Activated naive CD4-positive, alpha-beta T cell treated with anti-CD3 and anti-CD28 coated beads, Interleukin-2, amount 10 ng/mL, durations not matched to agents 7 days and 5 days (primary cell): Measurements from ENCODE around the gene IL2RG.

ENCODE experiments used
- CTCF ChIA-PET: fragments of 350-600 bp; sonication (Branson Sonifier 250); formaldehyde crosslinking; loops from one replicate; lab custom pipeline; 2021; ENCODE audit warnings: antibody characterized with exemption; lab: Charles Lee
- DNase-seq: peaks from one replicate; pipeline ENCODE4 v3.0.0-alpha.2; 2020
- H3K27ac Mint-ChIP-seq: one replicate; pipeline ENCODE4 v1.8.0; 2021; ENCODE audit warnings: mild to moderate bottlenecking, moderate library complexity, mixed read lengths
- H3K27me3 Mint-ChIP-seq: one replicate; pipeline ENCODE4 v1.8.0; 2021; ENCODE audit warnings: mild to moderate bottlenecking, mixed read lengths
- H3K36me3 Mint-ChIP-seq: one replicate; pipeline ENCODE4 v1.8.0; 2021; ENCODE audit warnings: mixed read lengths
- H3K4me1 Mint-ChIP-seq: one replicate; pipeline ENCODE4 v1.8.0; 2021; ENCODE audit warnings: mixed read lengths
- H3K4me3 Mint-ChIP-seq: one replicate; pipeline ENCODE4 v1.8.0; 2021; ENCODE audit warnings: mild to moderate bottlenecking, moderate library complexity, mixed read lengths
- H3K9me3 Mint-ChIP-seq: one replicate; pipeline ENCODE4 v1.8.0; 2021; ENCODE audit warnings: mixed read lengths

Gene IL2RG

GRCh38 chrX:71111141-71111843, at the start of gene IL2RG:
Gene IL2RG, minus strand, starts transcription at chrX:71111577. Its CDS starts 38 bp downstream, at chrX:71111539.
- Mint-ChIP-seq H3K9me3 (no peaks in the 10 kb centered on the region), H3K4me3 (peak within 1 kb of the TSS; percentile 99), H3K27ac (peak within 1 kb of the TSS; percentile 99), H3K27me3 (no peaks in the 10 kb centered on the region), H3K4me1 (peaks cover 45% of the 10 kb centered on the region), H3K36me3 (peaks cover 49% of the 10 kb centered on the region)
- CTCF ChIA-PET: interaction anchor here (0.7 to 5.9 kb wide), 3 partner anchors 11 to 53 kb away, joined by 3 to 39 read pairs (median 4); no protein-coding TSS in a partner anchor
- DNase-seq: peak; percentile 86

- no peak for DNase-seq
- Mint-ChIP-seq H3K9me3 (no peaks in the 10 kb centered on the region), H3K4me3 (no peak overlapping the region), H3K27me3 (no peaks in the 10 kb centered on the region), H3K4me1 (peaks cover 11% of the 10 kb centered on the region), H3K27ac (no peak overlapping the region), H3K36me3 (peaks cover 14% of the 10 kb centered on the region)
- CTCF ChIA-PET: no interaction called here
Measured at GRCh38 chrX:71160475-71160874, 49.1 kb upstream of the IL2RG start.

- no peak overlapping the region for H3K27ac Mint-ChIP-seq
Measured at GRCh38 chrX:71159335-71159734, 48.0 kb upstream of the IL2RG start.

GRCh38 chrX:71158603-71159002, 47.2 kb upstream of the IL2RG start:
- H3K36me3 Mint-ChIP-seq: peaks cover 14% of the 10 kb centered on the region
- no peak overlapping the region for H3K27ac Mint-ChIP-seq
- no peaks in the 10 kb centered on the region for H3K9me3 Mint-ChIP-seq
- H3K4me1 Mint-ChIP-seq: peaks cover 11% of the 10 kb centered on the region
- H3K27me3 Mint-ChIP-seq: no peaks in the 10 kb centered on the region
- CTCF ChIA-PET: no interaction called here
- DNase-seq: no peak
- no peak overlapping the region for H3K4me3 Mint-ChIP-seq

More at GRCh38 chrX:71159335-71159734, 48.0 kb upstream of the IL2RG start:
- Mint-ChIP-seq H3K27me3 (no peaks in the 10 kb centered on the region), H3K4me3 (no peak overlapping the region), H3K9me3 (no peaks in the 10 kb centered on the region), H3K36me3 (peaks cover 14% of the 10 kb centered on the region), H3K4me1 (peaks cover 11% of the 10 kb centered on the region)
- CTCF ChIA-PET: no interaction called here
- DNase-seq: no peak

- Mint-ChIP-seq H3K9me3 (no peaks in the 10 kb centered on the region), H3K27ac (no peak overlapping the region), H3K4me3 (no peak overlapping the region), H3K4me1 (peaks cover 11% of the 10 kb centered on the region), H3K27me3 (no peaks in the 10 kb centered on the region), H3K36me3 (peaks cover 8% of the 10 kb centered on the region)
- DNase-seq: no peak
- CTCF ChIA-PET: no interaction called here
Measured at GRCh38 chrX:71154641-71155040, 43.3 kb upstream of the IL2RG start.

GRCh38 chrX:71154196-71154595, 42.8 kb upstream of the IL2RG start:
- no peak overlapping the region for H3K27ac Mint-ChIP-seq
- no peak overlapping the region for H3K4me3 Mint-ChIP-seq
- peaks cover 5% of the 10 kb centered on the region for H3K36me3 Mint-ChIP-seq
- CTCF ChIA-PET: no interaction called here
- H3K4me1 Mint-ChIP-seq: peaks cover 7% of the 10 kb centered on the region
- DNase-seq: no peak
- H3K9me3 Mint-ChIP-seq: no peaks in the 10 kb centered on the region
- no peaks in the 10 kb centered on the region for H3K27me3 Mint-ChIP-seq

- Mint-ChIP-seq H3K4me3 (no peak overlapping the region), H3K27me3 (no peaks in the 10 kb centered on the region), H3K36me3 (peaks cover 4% of the 10 kb centered on the region), H3K9me3 (no peaks in the 10 kb centered on the region), H3K27ac (peak overlapping the region; percentile 28), H3K4me1 (peaks cover 3% of the 10 kb centered on the region)
- DNase-seq: no peak
- CTCF ChIA-PET: no interaction called here
Measured at GRCh38 chrX:71151366-71151765, 40.0 kb upstream of the IL2RG start.

GRCh38 chrX:71148278-71148663, 36.9 kb upstream of the IL2RG start:
- no peak for DNase-seq
- H3K4me1 Mint-ChIP-seq: peaks cover 14% of the 10 kb centered on the region
- H3K27me3 Mint-ChIP-seq: no peaks in the 10 kb centered on the region
- H3K36me3 Mint-ChIP-seq: peaks cover 5% of the 10 kb centered on the region
- no peak overlapping the region for H3K27ac Mint-ChIP-seq
- H3K4me3 Mint-ChIP-seq: no peak overlapping the region
- CTCF ChIA-PET: no interaction called here
- H3K9me3 Mint-ChIP-seq: no peaks in the 10 kb centered on the region

- no peak overlapping the region for H3K4me3 Mint-ChIP-seq
- CTCF ChIA-PET: no interaction called here
- H3K27ac Mint-ChIP-seq: no peak overlapping the region
- H3K9me3 Mint-ChIP-seq: no peaks in the 10 kb centered on the region
- H3K27me3 Mint-ChIP-seq: no peaks in the 10 kb centered on the region
- DNase-seq: no peak
- peaks cover 14% of the 10 kb centered on the region for H3K4me1 Mint-ChIP-seq
- H3K36me3 Mint-ChIP-seq: peaks cover 6% of the 10 kb centered on the region
Measured at GRCh38 chrX:71147496-71148277, 36.3 kb upstream of the IL2RG start.

- H3K9me3 Mint-ChIP-seq: no peaks in the 10 kb centered on the region
- CTCF ChIA-PET: no interaction called here
- no peak for DNase-seq
- H3K27ac Mint-ChIP-seq: peak within 1 kb of the TSS; percentile 74
- H3K27me3 Mint-ChIP-seq: no peaks in the 10 kb centered on the region
- peaks cover 19% of the 10 kb centered on the region for H3K4me1 Mint-ChIP-seq
- H3K36me3 Mint-ChIP-seq: peaks cover 12% of the 10 kb centered on the region
- no peak within 1 kb of the TSS for H3K4me3 Mint-ChIP-seq
Measured at GRCh38 chrX:71144651-71145050, 33.3 kb upstream of the IL2RG start, which contains the start of gene NLGN3. Gene NLGN3, plus strand, starts transcription at chrX:71144841. Its CDS starts 2,909 bp downstream, at chrX:71147750.

GRCh38 chrX:71143508-71143907, 32.1 kb upstream of the IL2RG start:
- Mint-ChIP-seq H3K4me1 (peaks cover 21% of the 10 kb centered on the region), H3K9me3 (no peaks in the 10 kb centered on the region), H3K27ac (no peak overlapping the region), H3K4me3 (no peak overlapping the region), H3K36me3 (peaks cover 23% of the 10 kb centered on the region), H3K27me3 (no peaks in the 10 kb centered on the region)
- DNase-seq: no peak
- CTCF ChIA-PET: interaction anchor here (0.9 to 2.3 kb wide), 3 partner anchors 13 to 43 kb away, joined by 3 to 6 read pairs (median 4); no protein-coding TSS in a partner anchor

- no peak for DNase-seq
- Mint-ChIP-seq H3K9me3 (no peaks in the 10 kb centered on the region), H3K4me3 (no peak overlapping the region), H3K4me1 (peaks cover 12% of the 10 kb centered on the region), H3K27me3 (no peaks in the 10 kb centered on the region), H3K36me3 (peaks cover 42% of the 10 kb centered on the region), H3K27ac (no peak overlapping the region)
- CTCF ChIA-PET: interaction anchor here (1.5 kb wide), 1 partner anchor 170 kb away, joined by 3 read pairs; no protein-coding TSS in a partner anchor
Measured at GRCh38 chrX:71140440-71140839, 29.1 kb upstream of the IL2RG start.

GRCh38 chrX:71131510-71131909, 20.1 kb upstream of the IL2RG start:
- no peaks in the 10 kb centered on the region for H3K27me3 Mint-ChIP-seq

More at GRCh38 chrX:71131510-71131909, 20.1 kb upstream of the IL2RG start:
- H3K9me3 Mint-ChIP-seq: no peaks in the 10 kb centered on the region
- DNase-seq: no peak
- peaks cover 59% of the 10 kb centered on the region for H3K36me3 Mint-ChIP-seq
- no peak overlapping the region for H3K4me3 Mint-ChIP-seq
- CTCF ChIA-PET: interaction anchor here (1.1 to 7.1 kb wide), 3 partner anchors 11 to 47 kb away, joined by 3 to 97 read pairs (median 6); no protein-coding TSS in a partner anchor
- H3K27ac Mint-ChIP-seq: no peak overlapping the region
- H3K4me1 Mint-ChIP-seq: peaks cover 12% of the 10 kb centered on the region
